PC-3 (cell line): ENCODE measurements around the gene SSC4D.
"Not testable (repeated sequence)": the region's sequence is repeated elsewhere in the genome, so short reads cannot be mapped to it uniquely, and the experiment has no call there.

Source experiments
- CTCF ChIP-seq: fragments of 300-600 bp; sonication (generic); conservative IDR thresholded peaks from 2 replicates; pipeline ENCODE4 v1.5.1; 2017; ENCODE audit warnings: antibody characterized with exemption, low read depth, mild to moderate bottlenecking, low read length
- EZH2 ChIP-seq: fragments of 300-600 bp; sonication (generic); IDR thresholded peaks from one replicate; pipeline ENCODE4 v1.6.1; 2017; ENCODE audit warnings: antibody characterized with exemption, mild to moderate bottlenecking, low read length; ENCODE audit not compliant: unreplicated experiment

GRCh38 chr7:76457017-76457416, 47.5 kb upstream of the SSC4D start:
- TF ChIP-seq CTCF, EZH2: not testable (repeated sequence)
